Stimulated activated CD8-positive, alpha-beta memory T cell treated with anti-CD3 and anti-CD28 coated beads, Interleukin-4, amount 100 ng/mL, for 48 hours (primary cell): ENCODE results near the gene ELOVL4.

Experiments
- DNase-seq: peaks from one replicate; pipeline ENCODE4 v3.0.0-alpha.2; 2020

The ELOVL4 gene

GRCh38 chr6:79947191-79948186, at the start of gene ELOVL4:
ELOVL4 (minus strand) TSS chr6:79947553; CDS start chr6:79947279, 274 bp downstream.
- peak; percentile 75 for DNase-seq

- DNase-seq = no peak
Measured at GRCh38 chr6:79993911-79994309, 46.6 kb upstream of the ELOVL4 start.

- DNase-seq = no peak
Measured at GRCh38 chr6:79993012-79993910, 45.9 kb upstream of the ELOVL4 start.

- DNase-seq = no peak
Measured at GRCh38 chr6:79989641-79990040, 42.3 kb upstream of the ELOVL4 start.

GRCh38 chr6:79985128-79985527, 37.8 kb upstream of the ELOVL4 start:
- no peak for DNase-seq

- DNase-seq = no peak
Measured at GRCh38 chr6:79984261-79984660, 36.9 kb upstream of the ELOVL4 start.

GRCh38 chr6:79981652-79982051, 34.3 kb upstream of the ELOVL4 start:
- DNase-seq = no peak

- DNase-seq = no peak
Measured at GRCh38 chr6:79971193-79971592, 23.8 kb upstream of the ELOVL4 start.

GRCh38 chr6:79969784-79970183, 22.4 kb upstream of the ELOVL4 start:
- DNase-seq = no peak

GRCh38 chr6:79967178-79967577, 19.8 kb upstream of the ELOVL4 start:
- no peak for DNase-seq

GRCh38 chr6:79964607-79965081, 17.3 kb upstream of the ELOVL4 start:
- DNase-seq = no peak

GRCh38 chr6:79954849-79955248, 7.5 kb upstream of the ELOVL4 start:
- DNase-seq = no peak

- DNase-seq = peak; percentile 63
Measured at GRCh38 chr6:79949233-79949632, 1.9 kb upstream of the ELOVL4 start.

- peak; percentile 35 for DNase-seq
Measured at GRCh38 chr6:79946272-79947190, 822 bp downstream of the ELOVL4 start.

- DNase-seq = no peak
Measured at GRCh38 chr6:79943133-79943532, 4.2 kb downstream of the ELOVL4 start.

GRCh38 chr6:79941489-79942151, 5.7 kb downstream of the ELOVL4 start:
- DNase-seq = no peak

- no peak for DNase-seq
Measured at GRCh38 chr6:79928478-79928998, 18.8 kb downstream of the ELOVL4 start.

- DNase-seq = no peak
Measured at GRCh38 chr6:79927758-79928157, 19.6 kb downstream of the ELOVL4 start.

GRCh38 chr6:79923270-79923669, 24.1 kb downstream of the ELOVL4 start:
- DNase-seq = no peak

- DNase-seq = no peak
Measured at GRCh38 chr6:79922018-79922417, 25.3 kb downstream of the ELOVL4 start.

GRCh38 chr6:79913369-79913768, 34.0 kb downstream of the ELOVL4 start:
- DNase-seq = no peak
